OCI-LY7 (cell line): ENCODE results near the gene DTX3.

ENCODE experiments used
- CTCF ChIP-seq: fragments of 200-600 bp; sonication (generic); conservative IDR thresholded peaks from 2 replicates; pipeline ENCODE4 v1.5.1; 2014; ENCODE audit warnings: mild to moderate bottlenecking, antibody characterized with exemption, low read length, moderate library complexity, mixed read lengths
- EZH2phosphoT487 ChIP-seq: fragments of 200-600 bp; sonication (generic); IDR thresholded peaks from 2 replicates; pipeline ENCODE4 v1.6.1; 2018; ENCODE audit warnings: low read depth, borderline replicate concordance, mild to moderate bottlenecking, mixed run types, antibody characterized with exemption, low read length, moderate library complexity, mixed read lengths

- TF ChIP-seq EZH2phosphoT487 (no peak), CTCF (no peak)
These were observed 23.9 kb downstream of the DTX3 start for GRCh38 chr12:57628280-57629191.
